Measurements from ENCODE around the gene UPK3B.
"Not testable (repeated sequence)": the region's sequence is repeated elsewhere in the genome, so short reads cannot be mapped to it uniquely, and the experiment has no call there.

GRCh38 chr7:76502224-76502623 lies 8.1 kb upstream of the UPK3B start:
- TF ChIP-seq, protein P1, sequence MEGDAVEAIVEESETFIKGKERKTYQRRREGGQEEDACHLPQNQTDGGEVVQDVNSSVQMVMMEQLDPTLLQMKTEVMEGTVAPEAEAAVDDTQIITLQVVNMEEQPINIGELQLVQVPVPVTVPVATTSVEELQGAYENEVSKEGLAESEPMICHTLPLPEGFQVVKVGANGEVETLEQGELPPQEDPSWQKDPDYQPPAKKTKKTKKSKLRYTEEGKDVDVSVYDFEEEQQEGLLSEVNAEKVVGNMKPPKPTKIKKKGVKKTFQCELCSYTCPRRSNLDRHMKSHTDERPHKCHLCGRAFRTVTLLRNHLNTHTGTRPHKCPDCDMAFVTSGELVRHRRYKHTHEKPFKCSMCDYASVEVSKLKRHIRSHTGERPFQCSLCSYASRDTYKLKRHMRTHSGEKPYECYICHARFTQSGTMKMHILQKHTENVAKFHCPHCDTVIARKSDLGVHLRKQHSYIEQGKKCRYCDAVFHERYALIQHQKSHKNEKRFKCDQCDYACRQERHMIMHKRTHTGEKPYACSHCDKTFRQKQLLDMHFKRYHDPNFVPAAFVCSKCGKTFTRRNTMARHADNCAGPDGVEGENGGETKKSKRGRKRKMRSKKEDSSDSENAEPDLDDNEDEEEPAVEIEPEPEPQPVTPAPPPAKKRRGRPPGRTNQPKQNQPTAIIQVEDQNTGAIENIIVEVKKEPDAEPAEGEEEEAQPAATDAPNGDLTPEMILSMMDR (IDR thresholded peaks at IDR 0.05 in 8 of 11, conservative IDR thresholded peaks at IDR 0.05 in 3 of 11): not testable (repeated sequence)
- not testable (repeated sequence) for TF ChIP-seq POLR2A, POLR2AphosphoS5 (IDR thresholded peaks at IDR 0.05)

Data from spleen (tissue), 7 donors.